HCT116 (cell line): Measurements from ENCODE around the gene COL23A1.

Experiments
- CTCF ChIP-seq, 3 experiments: fragments of 200-600 bp in 1 of 3; sonication (generic) in 1 of 3; IDR thresholded peaks in 2 of 3; conservative IDR thresholded peaks in 1 of 3; 2 replicates each; pipeline ENCODE4 v1.5.1; 2012 to 2017; ENCODE audit warnings: low read depth in 2 of 3, low read length in 2 of 3, antibody characterized with exemption in 1 of 3, borderline replicate concordance in 1 of 3, control low read depth in 1 of 3, mild to moderate bottlenecking in 1 of 3, mixed read lengths in 1 of 3, mixed run types in 1 of 3, moderate library complexity in 1 of 3; ENCODE audit not compliant: insufficient read depth in 1 of 3
- RAD21 ChIP-seq: IDR thresholded peaks from 2 replicates; pipeline ENCODE4 v1.6.1; 2012; ENCODE audit warnings: low read depth, mild to moderate bottlenecking
- TCF7L2 ChIP-seq: IDR thresholded peaks from 2 replicates; pipeline ENCODE4 v1.7.0; 2011; ENCODE audit warnings: borderline replicate concordance, inconsistent platforms; ENCODE audit not compliant: insufficient read depth, insufficient read length; ENCODE audit errors: extremely low read depth

GRCh38 chr5:178536541-178537466 lies 53.4 kb downstream of the COL23A1 start:
- no peak for TF ChIP-seq RAD21
- TF ChIP-seq CTCF (IDR thresholded peaks at IDR 0.05 in 2 of 3, conservative IDR thresholded peaks at IDR 0.05 in 1 of 3; ENCODE audit: borderline replicate concordance in 1 of 3, insufficient read depth in 1 of 3, low read depth in 2 of 3, low read length in 2 of 3), result no peak
- TF ChIP-seq TCF7L2, result no peak
